Left lobe of liver (tissue), 2 donors: ENCODE results near the gene IFRD2. TPM values are rescaled to one million over a fixed set of nuclear protein-coding genes. Genes with fewer than 3 reads are reported as not detected.
"Not testable (repeated sequence)": the region's sequence is repeated elsewhere in the genome, so short reads cannot be mapped to it uniquely, and the experiment has no call there.

Source experiments
- ATAC-seq: fragments of 200-7000 bp; cut with Tn5 transposase; one replicate; pipeline ENCODE4 v1.9.1; 2020; ENCODE audit warnings: mild to moderate bottlenecking, moderate library complexity
- DNase-seq: peaks from one replicate; pipeline ENCODE4 v3.0.0-alpha.2; 2020; ENCODE audit warnings: low spot score
- total RNA-seq: library from RNA; stranded (reverse); gene quantifications from one replicate; pipeline ENCODE4 v1.2.1, GENCODE V29; 2021
- donor health status: DM: no; HTN: no; CAD: no; lungs with moderate emphysema.
- donor health status: DM: no; HTN: yes; CAD: no.

The IFRD2 gene
- total RNA-seq, 1 donor from 2014 or later, result 63.8 TPM

DNA sequence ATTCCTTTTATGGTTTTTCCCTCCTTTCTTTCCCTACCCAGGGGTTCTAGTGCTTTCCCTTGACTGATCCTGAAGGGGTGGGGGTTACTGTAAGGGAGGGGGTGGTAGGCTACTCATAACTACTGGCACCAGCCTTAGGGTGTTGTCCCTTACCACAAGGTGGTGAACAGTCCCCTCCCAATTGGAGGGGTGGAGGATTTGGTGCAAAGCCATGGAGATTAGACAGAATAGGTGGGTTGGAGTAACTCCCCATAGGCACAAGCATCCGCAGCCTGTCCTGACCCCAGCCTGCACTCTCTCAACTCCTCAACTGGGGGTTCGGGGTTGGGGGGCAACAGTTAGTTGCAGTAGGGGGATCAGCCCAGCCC lies 32.9 kb upstream of the IFRD2 start:
- DNase-seq (no peak), ATAC-seq (no peak)

DNA sequence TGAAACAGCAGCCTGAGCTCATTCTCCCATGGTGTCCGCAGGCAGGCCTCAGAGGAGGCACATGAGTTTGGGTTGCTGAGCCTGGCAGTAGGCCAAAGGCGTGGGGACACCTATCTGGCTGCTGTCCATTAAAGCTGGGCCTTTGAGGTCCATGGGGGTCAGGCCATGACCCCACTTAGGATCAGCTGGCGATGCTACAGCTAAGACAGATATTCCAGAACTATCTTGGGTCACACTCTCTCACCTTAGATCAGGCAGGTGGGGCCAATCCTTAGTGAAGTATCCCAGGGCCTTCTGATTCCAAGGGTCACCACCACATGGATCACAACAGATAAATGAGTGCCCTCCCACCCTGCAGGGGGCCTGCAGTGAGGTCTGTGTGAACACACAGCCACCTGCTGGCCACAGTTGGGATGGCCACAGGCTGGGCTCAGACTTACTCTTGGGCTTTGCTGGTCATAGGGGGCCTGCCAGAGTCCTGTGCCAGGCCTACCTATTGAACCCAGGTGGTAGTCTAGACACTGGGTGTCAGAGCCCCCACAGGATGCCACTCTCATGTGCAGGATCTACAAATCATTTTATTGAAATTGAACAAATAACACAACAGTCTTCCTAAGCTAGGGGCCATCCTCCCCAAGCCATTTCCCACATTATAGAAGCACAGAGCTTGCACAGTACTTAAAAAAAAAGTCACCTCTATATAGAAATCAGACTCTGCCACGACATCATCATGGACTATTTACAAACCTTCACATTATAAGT lies 32.3 kb upstream of the IFRD2 start:
- DNase-seq (peak; percentile 78), ATAC-seq (peak; percentile 34)

DNA sequence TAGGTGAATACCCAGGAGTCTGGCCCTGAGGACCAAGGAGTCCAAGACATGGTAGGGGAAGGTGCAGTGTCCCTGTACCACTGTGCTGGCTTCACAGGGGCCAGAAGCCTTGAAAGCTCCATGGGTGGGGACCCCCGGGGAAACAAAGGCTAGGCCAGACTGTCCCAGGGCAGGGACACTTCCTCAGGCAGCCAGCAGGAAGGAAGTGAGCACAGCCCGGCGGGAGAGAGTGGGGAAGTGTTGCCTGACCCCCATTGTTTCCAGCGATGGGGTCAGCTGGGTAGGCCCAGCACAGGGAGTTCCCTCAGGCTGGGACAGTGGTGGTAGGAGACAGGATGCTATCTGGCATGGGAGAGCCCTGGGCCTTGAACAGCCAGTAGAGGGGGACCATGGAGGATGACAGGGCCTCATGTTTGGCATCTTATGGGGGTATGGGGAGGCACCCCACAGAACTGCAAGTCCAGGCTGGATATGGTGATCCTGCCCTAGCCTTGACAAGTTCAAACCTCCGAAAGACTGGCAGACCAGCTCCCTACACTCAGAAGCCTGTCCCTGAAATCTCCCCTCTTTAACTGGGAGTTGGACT lies 31.5 kb upstream of the IFRD2 start:
- ATAC-seq (no peak), DNase-seq (no peak)

GRCh38 chr3:50323092-50323600 lies 30.9 kb upstream of the IFRD2 start:
- DNase-seq (no peak), ATAC-seq (no peak)

GRCh38 chr3:50322386-50323091 lies 30.3 kb upstream of the IFRD2 start, which contains the start of gene HYAL2:
Gene HYAL2 (minus strand): TSS chr3:50322745. CDS start chr3:50320489, 2,256 bp downstream.
- DNase-seq, result peak; percentile 75
- no peak for ATAC-seq

DNA sequence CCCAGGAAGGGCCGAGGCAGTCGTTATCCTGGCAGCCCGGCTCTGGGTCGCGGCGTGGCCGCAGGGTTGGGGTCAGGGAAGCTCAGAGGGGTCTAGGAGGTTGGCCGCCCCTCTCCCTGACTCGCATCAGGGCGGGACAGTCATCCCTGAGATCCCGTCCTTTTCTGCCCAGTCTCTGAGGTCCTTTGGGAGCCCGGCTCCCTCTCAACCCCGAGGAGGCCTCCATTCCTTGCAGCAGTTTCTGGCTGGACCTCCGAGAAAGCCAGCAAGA lies 29.8 kb upstream of the IFRD2 start:
- DNase-seq, result no peak
- ATAC-seq, result no peak

GRCh38 chr3:50321336-50322114 lies 29.3 kb upstream of the IFRD2 start:
- ATAC-seq, result peak; percentile 84

GRCh38 chr3:50320853-50321335 lies 28.7 kb upstream of the IFRD2 start:
- DNase-seq (peak; percentile 87), ATAC-seq (peak; percentile 78)

More at GRCh38 chr3:50321336-50322114, 29.3 kb upstream of the IFRD2 start:
- peak; percentile 91 for DNase-seq

GRCh38 chr3:50319894-50320625 lies 27.8 kb upstream of the IFRD2 start:
- DNase-seq, result no peak
- no peak for ATAC-seq

DNA sequence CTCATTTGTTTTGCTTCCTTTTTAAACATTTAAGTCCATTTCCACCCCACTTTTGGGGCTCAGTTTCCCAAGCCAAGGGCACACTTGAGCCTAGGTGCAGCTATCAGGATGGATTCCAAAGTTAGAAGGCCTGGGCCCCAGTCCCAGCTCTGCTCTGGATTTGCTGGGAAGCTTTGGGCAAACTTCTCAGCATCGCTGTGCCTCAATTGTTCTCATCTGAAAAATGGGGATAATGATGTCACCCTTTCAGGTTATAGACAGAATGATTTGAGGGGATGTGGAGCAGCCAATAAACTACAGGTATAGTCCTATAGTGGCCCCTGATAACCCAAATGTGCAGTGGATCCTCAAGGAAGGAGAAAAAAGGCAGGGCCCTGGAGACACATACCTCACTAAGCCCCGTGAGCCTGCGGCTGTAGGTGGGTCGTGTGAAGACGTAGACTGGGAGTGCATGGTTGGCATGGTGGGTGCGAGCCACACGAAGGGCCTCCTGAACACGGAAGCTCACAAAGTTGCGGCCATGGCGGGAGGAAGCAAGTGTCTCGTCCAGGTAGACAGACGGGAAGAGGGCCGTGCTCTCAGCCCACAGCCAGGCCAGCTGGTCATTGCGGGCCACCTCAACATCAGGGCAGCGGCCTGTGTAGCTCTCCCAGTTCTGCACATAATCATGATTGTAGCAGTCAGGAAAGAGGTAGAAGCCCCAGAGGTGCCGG lies 27.1 kb upstream of the IFRD2 start:
- ATAC-seq (no peak), DNase-seq (no peak)

- ATAC-seq (no peak), DNase-seq (no peak)
Measured at GRCh38 chr3:50318615-50319014, 26.4 kb upstream of the IFRD2 start.

DNA sequence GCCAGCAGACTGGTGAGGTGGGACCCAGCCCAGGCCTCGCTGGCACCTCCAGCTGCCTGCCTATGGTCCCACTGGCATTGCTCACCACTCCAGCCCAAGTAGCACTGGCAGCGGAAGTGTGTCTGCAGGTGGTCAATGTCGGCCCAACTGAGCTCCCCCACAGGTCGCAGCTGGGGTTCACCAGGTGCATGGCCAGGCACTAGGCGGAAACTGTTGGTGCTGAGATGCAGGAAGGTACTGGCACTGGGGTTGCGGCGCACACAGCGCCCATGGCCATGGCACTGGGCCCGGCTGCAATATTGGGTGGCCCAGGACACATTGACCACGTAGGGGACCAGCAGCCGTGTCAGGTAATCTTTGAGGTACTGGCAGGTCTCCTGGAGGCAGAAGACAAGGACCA lies 25.9 kb upstream of the IFRD2 start:
- ATAC-seq, result no peak
- no peak for DNase-seq

GRCh38 chr3:50317300-50317699 lies 25.1 kb upstream of the IFRD2 start:
- no peak for DNase-seq
- ATAC-seq, result no peak

- DNase-seq (no peak), ATAC-seq (no peak)
Measured at GRCh38 chr3:50316657-50317242, 24.5 kb upstream of the IFRD2 start.

GRCh38 chr3:50314816-50315215 lies 22.6 kb upstream of the IFRD2 start:
- DNase-seq (no peak), ATAC-seq (peak; percentile 5)

- DNase-seq (no peak), ATAC-seq (peak; percentile 66)
Measured at GRCh38 chr3:50314342-50314741, 22.1 kb upstream of the IFRD2 start.

GRCh38 chr3:50312041-50312440 lies 19.8 kb upstream of the IFRD2 start:
- not testable (repeated sequence) for DNase-seq

GRCh38 chr3:50304601-50305000 lies 12.4 kb upstream of the IFRD2 start:
- DNase-seq (no peak), ATAC-seq (no peak)

More at GRCh38 chr3:50312041-50312440, 19.8 kb upstream of the IFRD2 start:
- ATAC-seq, result not testable (repeated sequence)
